ENCODE measurements around the gene DRAXIN.
A peak's percentile ranks its signal among the peaks of the same experiment; 100 is the strongest.

DRAXIN gene

DNA sequence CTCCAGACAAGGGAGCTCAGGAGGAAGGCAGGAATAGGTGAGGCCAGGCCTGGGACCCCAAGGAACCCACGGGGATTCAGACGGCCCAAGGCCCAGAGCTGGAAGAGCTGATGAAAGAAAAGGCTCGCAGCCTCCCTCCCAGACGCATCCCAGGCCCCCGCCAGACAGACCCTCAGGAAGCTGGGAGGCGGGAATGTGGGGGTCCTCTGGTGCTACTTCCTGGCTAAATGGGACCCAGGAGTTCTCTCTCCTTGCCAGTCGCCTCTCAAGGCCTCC lies 37.7 kb upstream of the DRAXIN start:
- POLR2A ChIA-PET = no interaction called here
- TF ChIP-seq, protein P1, sequence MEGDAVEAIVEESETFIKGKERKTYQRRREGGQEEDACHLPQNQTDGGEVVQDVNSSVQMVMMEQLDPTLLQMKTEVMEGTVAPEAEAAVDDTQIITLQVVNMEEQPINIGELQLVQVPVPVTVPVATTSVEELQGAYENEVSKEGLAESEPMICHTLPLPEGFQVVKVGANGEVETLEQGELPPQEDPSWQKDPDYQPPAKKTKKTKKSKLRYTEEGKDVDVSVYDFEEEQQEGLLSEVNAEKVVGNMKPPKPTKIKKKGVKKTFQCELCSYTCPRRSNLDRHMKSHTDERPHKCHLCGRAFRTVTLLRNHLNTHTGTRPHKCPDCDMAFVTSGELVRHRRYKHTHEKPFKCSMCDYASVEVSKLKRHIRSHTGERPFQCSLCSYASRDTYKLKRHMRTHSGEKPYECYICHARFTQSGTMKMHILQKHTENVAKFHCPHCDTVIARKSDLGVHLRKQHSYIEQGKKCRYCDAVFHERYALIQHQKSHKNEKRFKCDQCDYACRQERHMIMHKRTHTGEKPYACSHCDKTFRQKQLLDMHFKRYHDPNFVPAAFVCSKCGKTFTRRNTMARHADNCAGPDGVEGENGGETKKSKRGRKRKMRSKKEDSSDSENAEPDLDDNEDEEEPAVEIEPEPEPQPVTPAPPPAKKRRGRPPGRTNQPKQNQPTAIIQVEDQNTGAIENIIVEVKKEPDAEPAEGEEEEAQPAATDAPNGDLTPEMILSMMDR (IDR thresholded peaks at IDR 0.05; ENCODE audit: insufficient read depth, low read length, missing control alignments) = no peak
- peak overlapping the region; percentile 64 for H3K4me3 ChIP-seq (ENCODE audit: low read depth, low read length)
- no peak for DNase-seq (ENCODE audit: low read depth, low spot score)
- CTCF ChIA-PET = interaction anchor here (0.9 to 22.2 kb wide), 9 partner anchors 8 to 617 kb away, joined by 3 to 456 read pairs (median 28); partner anchors contain the start of gene FBXO6

DNA sequence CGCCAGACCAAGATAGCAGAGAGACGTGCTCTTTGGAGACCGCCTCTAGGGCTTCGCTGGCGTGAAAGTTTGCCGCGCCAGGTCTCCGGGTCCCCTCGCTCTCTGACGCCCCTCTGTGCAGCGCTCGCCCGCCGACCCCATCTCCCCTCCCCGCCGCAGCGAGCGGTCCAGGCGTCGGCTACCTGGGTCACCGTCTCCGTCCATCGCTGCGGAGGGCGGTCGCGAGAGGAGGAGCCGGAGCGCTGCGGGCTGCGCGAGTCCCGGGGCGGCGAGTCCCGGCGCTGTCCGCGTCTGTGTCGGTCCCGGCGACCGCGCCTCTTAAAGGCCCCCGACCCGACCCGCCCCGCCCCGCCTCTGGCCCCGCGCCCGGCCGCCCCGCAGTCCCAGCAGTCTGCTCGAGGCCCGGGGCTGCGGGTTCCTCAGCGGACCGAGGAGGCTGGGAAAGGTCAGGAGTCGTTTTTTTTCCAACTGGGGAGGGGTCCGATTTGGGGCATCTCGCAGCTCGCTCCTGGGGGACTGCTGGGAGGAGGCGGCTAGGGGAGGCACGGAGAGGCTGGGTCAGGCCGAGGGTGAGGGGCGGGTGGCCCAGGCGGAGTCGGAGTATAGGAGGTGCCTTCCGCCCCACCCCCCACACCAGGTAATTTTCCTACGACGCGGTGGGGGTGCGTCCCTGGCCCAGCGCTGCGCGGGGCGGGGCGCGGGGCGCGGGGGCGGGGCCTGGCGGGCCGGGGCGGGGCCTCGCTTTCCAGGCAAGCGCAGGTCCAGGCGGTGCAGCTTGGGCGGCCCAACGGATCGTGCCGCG lies 37.2 kb upstream of the DRAXIN start, which contains the start of the genes FBXO2 and FBXO44:
TSS of gene FBXO2 (minus strand) at position 293 of the 802 bp plus-strand sequence. CDS start at position 204, 89 bp downstream.
TSS of gene FBXO44 (plus strand) at position 741 of the 802 bp plus-strand sequence. CDS start 959 bp downstream, outside the sequence.
- H3K4me3 ChIP-seq (ENCODE audit: low read depth, low read length) = peak within 1 kb of the TSS; percentile 64
- TF ChIP-seq, protein P1 (IDR thresholded peaks at IDR 0.05; ENCODE audit: insufficient read depth, low read length, missing control alignments) = no peak
- no peak for DNase-seq (ENCODE audit: low read depth, low spot score)
- ChIA-PET CTCF (interaction anchor here (1.5 to 22.2 kb wide), 7 partner anchors 9 to 618 kb away, joined by 6 to 456 read pairs (median 43); partner anchors contain the start of gene FBXO6), POLR2A (no interaction called here)

- no peak for DNase-seq (ENCODE audit: low read depth, low spot score)
- TF ChIP-seq, protein P1 (IDR thresholded peaks at IDR 0.05; ENCODE audit: insufficient read depth, low read length, missing control alignments) = no peak
- ChIA-PET CTCF (interaction anchor here (0.7 to 4.7 kb wide), 6 partner anchors 9 to 616 kb away, joined by 3 to 28 read pairs (median 8); partner anchors contain the start of gene FBXO6), POLR2A (interaction anchor here (1.3 kb wide), 1 partner anchor 9 kb away, joined by 7 read pairs; the partner anchor contains the start of gene FBXO6)
- peak overlapping the region; percentile 64 for H3K4me3 ChIP-seq (ENCODE audit: low read depth, low read length)
These were observed 36.3 kb upstream of the DRAXIN start for GRCh38 chr1:11654939-11655808.

- DNase-seq (ENCODE audit: low read depth, low spot score) = no peak
- TF ChIP-seq, protein P1 (IDR thresholded peaks at IDR 0.05; ENCODE audit: insufficient read depth, low read length, missing control alignments) = no peak
- POLR2A ChIA-PET = no interaction called here
- CTCF ChIA-PET = interaction anchor here (1.0 to 2.5 kb wide), 3 partner anchors 12 to 620 kb away, joined by 4 to 9 read pairs (median 5); no protein-coding TSS in a partner anchor
- H3K4me3 ChIP-seq (ENCODE audit: low read depth, low read length) = no peak overlapping the region
These were observed 33.9 kb upstream of the DRAXIN start for GRCh38 chr1:11657654-11658053.

- ChIA-PET POLR2A (no interaction called here), CTCF (interaction anchor here (1.4 to 3.8 kb wide), 4 partner anchors 10 to 621 kb away, joined by 3 to 24 read pairs (median 8); no protein-coding TSS in a partner anchor)
- TF ChIP-seq, protein P1 (IDR thresholded peaks at IDR 0.05; ENCODE audit: insufficient read depth, low read length, missing control alignments) = no peak
- no peak for DNase-seq (ENCODE audit: low read depth, low spot score)
- H3K4me3 ChIP-seq (ENCODE audit: low read depth, low read length) = no peak overlapping the region
These were observed 33.0 kb upstream of the DRAXIN start for GRCh38 chr1:11658542-11658941.

Measured in AG04449 (cell line).